ENCODE measurements around the gene COL23A1.

Gene COL23A1

GRCh38 chr5:178622679-178623247 lies 32.6 kb upstream of the COL23A1 start:
- H3K4me3 ChIP-seq (ENCODE audit: low read depth, low read length), result no peak overlapping the region
- peaks cover 37% of the 10 kb centered on the region for H3K4me1 ChIP-seq (ENCODE audit: control insufficient read depth, insufficient read depth, low read length)
- H3K27ac ChIP-seq (ENCODE audit: low read depth, low read length), result no peak overlapping the region
- no peaks in the 10 kb centered on the region for H3K27me3 ChIP-seq (ENCODE audit: control insufficient read depth, insufficient read depth, low read length)
- peaks cover 54% of the 10 kb centered on the region for H3K36me3 ChIP-seq (ENCODE audit: control insufficient read depth, insufficient read depth, low read length)
- no peak overlapping the region for H3K9ac ChIP-seq (ENCODE audit: low read depth, low read length)
- no peaks in the 10 kb centered on the region for H3K9me3 ChIP-seq (ENCODE audit: control insufficient read depth, insufficient read depth, low read length)

- Histone ChIP-seq H3K9ac (ENCODE audit: low read depth, low read length) (no peak overlapping the region), H3K4me3 (ENCODE audit: low read depth, low read length) (no peak overlapping the region; the same call in 1 of the 2 replicates), H3K27ac (ENCODE audit: low read depth, low read length) (peak overlapping the region; percentile 72), H3K4me1 (ENCODE audit: control insufficient read depth, insufficient read depth, low read length) (peaks cover 25% of the 10 kb centered on the region), H3K36me3 (ENCODE audit: control insufficient read depth, insufficient read depth, low read length) (peaks cover 88% of the 10 kb centered on the region), H3K9me3 (ENCODE audit: control insufficient read depth, insufficient read depth, low read length) (no peaks in the 10 kb centered on the region), H3K27me3 (ENCODE audit: control insufficient read depth, insufficient read depth, low read length) (no peaks in the 10 kb centered on the region)
Measured at GRCh38 chr5:178619390-178619789, 29.2 kb upstream of the COL23A1 start.

GRCh38 chr5:178612299-178612698 lies 22.1 kb upstream of the COL23A1 start:
- no peak overlapping the region for H3K9ac ChIP-seq (ENCODE audit: low read depth, low read length)
- no peaks in the 10 kb centered on the region for H3K27me3 ChIP-seq (ENCODE audit: control insufficient read depth, insufficient read depth, low read length)
- H3K4me3 ChIP-seq (ENCODE audit: low read depth, low read length), result no peak overlapping the region
- peaks cover 85% of the 10 kb centered on the region for H3K36me3 ChIP-seq (ENCODE audit: control insufficient read depth, insufficient read depth, low read length)
- H3K9me3 ChIP-seq (ENCODE audit: control insufficient read depth, insufficient read depth, low read length), result no peaks in the 10 kb centered on the region
- H3K27ac ChIP-seq (ENCODE audit: low read depth, low read length), result no peak overlapping the region
- H3K4me1 ChIP-seq (ENCODE audit: control insufficient read depth, insufficient read depth, low read length), result no peaks in the 10 kb centered on the region

GRCh38 chr5:178606269-178606668 lies 16.1 kb upstream of the COL23A1 start:
- H3K27ac ChIP-seq (ENCODE audit: low read depth, low read length), result no peak overlapping the region
- H3K4me3 ChIP-seq (ENCODE audit: low read depth, low read length), result no peak overlapping the region
- H3K36me3 ChIP-seq (ENCODE audit: control insufficient read depth, insufficient read depth, low read length), result peaks cover 74% of the 10 kb centered on the region
- H3K4me1 ChIP-seq (ENCODE audit: control insufficient read depth, insufficient read depth, low read length), result no peaks in the 10 kb centered on the region
- no peaks in the 10 kb centered on the region for H3K27me3 ChIP-seq (ENCODE audit: control insufficient read depth, insufficient read depth, low read length)
- H3K9ac ChIP-seq (ENCODE audit: low read depth, low read length), result no peak overlapping the region
- peaks cover 4% of the 10 kb centered on the region for H3K9me3 ChIP-seq (ENCODE audit: control insufficient read depth, insufficient read depth, low read length)

GRCh38 chr5:178605788-178606187 lies 15.6 kb upstream of the COL23A1 start:
- Histone ChIP-seq H3K9me3 (ENCODE audit: control insufficient read depth, insufficient read depth, low read length) (peaks cover 4% of the 10 kb centered on the region), H3K9ac (ENCODE audit: low read depth, low read length) (no peak overlapping the region), H3K4me3 (ENCODE audit: low read depth, low read length) (no peak overlapping the region), H3K27me3 (ENCODE audit: control insufficient read depth, insufficient read depth, low read length) (no peaks in the 10 kb centered on the region), H3K4me1 (ENCODE audit: control insufficient read depth, insufficient read depth, low read length) (no peaks in the 10 kb centered on the region), H3K27ac (ENCODE audit: low read depth, low read length) (no peak overlapping the region), H3K36me3 (ENCODE audit: control insufficient read depth, insufficient read depth, low read length) (peaks cover 73% of the 10 kb centered on the region)

- no peak overlapping the region for H3K9ac ChIP-seq (ENCODE audit: low read depth, low read length)
- peaks cover 4% of the 10 kb centered on the region for H3K9me3 ChIP-seq (ENCODE audit: control insufficient read depth, insufficient read depth, low read length)
- no peak overlapping the region for H3K4me3 ChIP-seq (ENCODE audit: low read depth, low read length)
- H3K27ac ChIP-seq (ENCODE audit: low read depth, low read length), result no peak overlapping the region
- H3K27me3 ChIP-seq (ENCODE audit: control insufficient read depth, insufficient read depth, low read length), result no peaks in the 10 kb centered on the region
- H3K4me1 ChIP-seq (ENCODE audit: control insufficient read depth, insufficient read depth, low read length), result no peaks in the 10 kb centered on the region
- peaks cover 59% of the 10 kb centered on the region for H3K36me3 ChIP-seq (ENCODE audit: control insufficient read depth, insufficient read depth, low read length)
Measured at GRCh38 chr5:178602752-178603151, 12.6 kb upstream of the COL23A1 start.

- no peak overlapping the region for H3K4me3 ChIP-seq (ENCODE audit: low read depth, low read length)
- H3K4me1 ChIP-seq (ENCODE audit: control insufficient read depth, insufficient read depth, low read length), result no peaks in the 10 kb centered on the region
- H3K9me3 ChIP-seq (ENCODE audit: control insufficient read depth, insufficient read depth, low read length), result peaks cover 13% of the 10 kb centered on the region
- 0 out of 2 replicates have a peak, but pooled peaks cover 4% of the 10 kb centered on the region for H3K36me3 ChIP-seq (ENCODE audit: control insufficient read depth, insufficient read depth, low read length)
- no peak overlapping the region for H3K9ac ChIP-seq (ENCODE audit: low read depth, low read length)
- no peak overlapping the region for H3K27ac ChIP-seq (ENCODE audit: low read depth, low read length)
- peaks cover 5% of the 10 kb centered on the region for H3K27me3 ChIP-seq (ENCODE audit: control insufficient read depth, insufficient read depth, low read length)
Measured at GRCh38 chr5:178595750-178596149, 5.6 kb upstream of the COL23A1 start.

GRCh38 chr5:178595150-178595549 lies 5.0 kb upstream of the COL23A1 start:
- no peak overlapping the region for H3K27ac ChIP-seq (ENCODE audit: low read depth, low read length)
- no peaks in the 10 kb centered on the region for H3K36me3 ChIP-seq (ENCODE audit: control insufficient read depth, insufficient read depth, low read length)
- no peak overlapping the region for H3K9ac ChIP-seq (ENCODE audit: low read depth, low read length)
- no peaks in the 10 kb centered on the region for H3K4me1 ChIP-seq (ENCODE audit: control insufficient read depth, insufficient read depth, low read length)
- peaks cover 7% of the 10 kb centered on the region for H3K27me3 ChIP-seq (ENCODE audit: control insufficient read depth, insufficient read depth, low read length)
- H3K9me3 ChIP-seq (ENCODE audit: control insufficient read depth, insufficient read depth, low read length), result peaks cover 13% of the 10 kb centered on the region
- no peak overlapping the region for H3K4me3 ChIP-seq (ENCODE audit: low read depth, low read length)

- H3K9me3 ChIP-seq (ENCODE audit: control insufficient read depth, insufficient read depth, low read length), result peaks cover 9% of the 10 kb centered on the region
- no peak overlapping the region for H3K27ac ChIP-seq (ENCODE audit: low read depth, low read length)
- no peak overlapping the region for H3K4me3 ChIP-seq (ENCODE audit: low read depth, low read length)
- H3K36me3 ChIP-seq (ENCODE audit: control insufficient read depth, insufficient read depth, low read length), result no peaks in the 10 kb centered on the region
- peaks cover 10% of the 10 kb centered on the region; the same call in 1 of the 2 replicates for H3K4me1 ChIP-seq (ENCODE audit: control insufficient read depth, insufficient read depth, low read length)
- peaks cover 41% of the 10 kb centered on the region for H3K27me3 ChIP-seq (ENCODE audit: control insufficient read depth, insufficient read depth, low read length)
- H3K9ac ChIP-seq (ENCODE audit: low read depth, low read length), result no peak overlapping the region
Measured at GRCh38 chr5:178590924-178591423, 781 bp upstream of the COL23A1 start.

- H3K4me1 ChIP-seq (ENCODE audit: control insufficient read depth, insufficient read depth, low read length), result peaks cover 10% of the 10 kb centered on the region; the same call in 1 of the 2 replicates
- H3K4me3 ChIP-seq (ENCODE audit: low read depth, low read length), result peak overlapping the region; percentile 63
- H3K9me3 ChIP-seq (ENCODE audit: control insufficient read depth, insufficient read depth, low read length), result no peaks in the 10 kb centered on the region
- no peak overlapping the region for H3K9ac ChIP-seq (ENCODE audit: low read depth, low read length)
- H3K36me3 ChIP-seq (ENCODE audit: control insufficient read depth, insufficient read depth, low read length), result no peaks in the 10 kb centered on the region
- H3K27ac ChIP-seq (ENCODE audit: low read depth, low read length), result no peak overlapping the region
- H3K27me3 ChIP-seq (ENCODE audit: control insufficient read depth, insufficient read depth, low read length), result peaks cover 41% of the 10 kb centered on the region
Measured at GRCh38 chr5:178589180-178590140, 733 bp downstream of the COL23A1 start.

- Histone ChIP-seq H3K9me3 (ENCODE audit: control insufficient read depth, insufficient read depth, low read length) (no peaks in the 10 kb centered on the region), H3K36me3 (ENCODE audit: control insufficient read depth, insufficient read depth, low read length) (no peaks in the 10 kb centered on the region), H3K4me3 (ENCODE audit: low read depth, low read length) (peak overlapping the region; percentile 63; the same call in 1 of the 2 replicates), H3K27ac (ENCODE audit: low read depth, low read length) (no peak overlapping the region), H3K27me3 (ENCODE audit: control insufficient read depth, insufficient read depth, low read length) (peaks cover 41% of the 10 kb centered on the region), H3K9ac (ENCODE audit: low read depth, low read length) (no peak overlapping the region), H3K4me1 (ENCODE audit: control insufficient read depth, insufficient read depth, low read length) (peaks cover 10% of the 10 kb centered on the region; the same call in 1 of the 2 replicates)
Measured at GRCh38 chr5:178588769-178589168, 1.4 kb downstream of the COL23A1 start.

Measured in HUES48 (cell line).